ENCODE data around the gene HLA-DRB1.

GRCh38 chr6:32623693-32624092 is 34.0 kb upstream of the HLA-DRB1 start:
- no peak for TF ChIP-seq CTCF (IDR thresholded peaks at IDR 0.05; ENCODE audit: low read length)
- TF ChIP-seq EZH2 (IDR thresholded peaks at IDR 0.05; ENCODE audit: borderline replicate concordance, low read length) = no peak

Data from OCI-LY1 (cell line).